Left ventricle myocardium inferior (tissue), 1 donor: ENCODE data around the gene FOXO3B. TPM values are rescaled to one million over a fixed set of nuclear protein-coding genes. Genes with fewer than 3 reads are reported as not detected.
A peak's percentile ranks its signal among the peaks of the same experiment; 100 is the strongest.
"Not testable (repeated sequence)": the region's sequence is repeated elsewhere in the genome, so short reads cannot be mapped to it uniquely, and the experiment has no call there.

Experiments
- DNase-seq: peaks from one replicate; pipeline ENCODE4 v3.0.0-alpha.2; 2020
- H3K27ac ChIP-seq: fragments of 200-600 bp; replicated peaks from 2 replicates; pipeline ENCODE4 v1.8.0; 2021
- H3K27me3 ChIP-seq: fragments of 200-600 bp; 2 replicates; pipeline ENCODE4 v1.8.0; 2021; ENCODE audit warnings: low read depth
- H3K36me3 ChIP-seq: fragments of 200-600 bp; 2 replicates; pipeline ENCODE4 v1.8.0; 2021
- H3K4me1 ChIP-seq: fragments of 200-600 bp; 2 replicates; pipeline ENCODE4 v1.8.0; 2021
- H3K4me3 ChIP-seq: fragments of 200-600 bp; 2 replicates; pipeline ENCODE4 v1.8.0; 2021; ENCODE audit warnings: mild to moderate bottlenecking, moderate library complexity
- H3K9me3 ChIP-seq: fragments of 200-600 bp; replicated peaks from 2 replicates; pipeline ENCODE4 v1.8.0; 2021
- CTCF ChIP-seq: fragments of 200-600 bp; IDR thresholded peaks from 2 replicates; pipeline ENCODE4 v1.8.0; 2021; ENCODE audit warnings: antibody characterized with exemption, mild to moderate bottlenecking, borderline replicate concordance
- intact Hi-C: fragments of 100-400 bp; cut with micrococcal nuclease; formaldehyde crosslinking; loops from one replicate; pipeline ENCODE4 v1.11.0; 2022
- long read RNA-seq: library from polyadenylated mRNA; unstranded; transcript quantifications from one replicate; pipeline ENCODE4 v2.0.0, GENCODE V29; 2021
- total RNA-seq: library from RNA; stranded (reverse); fragmentation: NEBNext Ultra II Directional; extraction: Animal tissue kit (Norgen Biotek cat#: 25700); gene quantifications from one replicate; pipeline ENCODE4 v1.2.1, GENCODE V29; 2021
- donor health status: DM: no; HTN: yes; CAD: no; lungs with severe emphysema.

The FOXO3B gene
- total RNA-seq, result 0.88 TPM
- long read RNA-seq, partial matches to known transcripts, result 0 of 4 reads
- long read RNA-seq, other reads (novel, unspliced or antisense), result 0 of 4 reads

GRCh38 chr17:18681767-18682571, at the start of gene FOXO3B:
Gene FOXO3B, minus strand, starts transcription at chr17:18682314. Its CDS starts 663 bp downstream, at chr17:18681651.
- H3K9me3 ChIP-seq, H3K36me3 ChIP-seq, H3K27me3 ChIP-seq, intact Hi-C loops, H3K4me1 ChIP-seq: not testable (repeated sequence)
- peak; percentile 37 for DNase-seq
- peak within 1 kb of the TSS; percentile 66 for H3K4me3 ChIP-seq
- peak within 1 kb of the TSS; percentile 44 for H3K27ac ChIP-seq

DNA sequence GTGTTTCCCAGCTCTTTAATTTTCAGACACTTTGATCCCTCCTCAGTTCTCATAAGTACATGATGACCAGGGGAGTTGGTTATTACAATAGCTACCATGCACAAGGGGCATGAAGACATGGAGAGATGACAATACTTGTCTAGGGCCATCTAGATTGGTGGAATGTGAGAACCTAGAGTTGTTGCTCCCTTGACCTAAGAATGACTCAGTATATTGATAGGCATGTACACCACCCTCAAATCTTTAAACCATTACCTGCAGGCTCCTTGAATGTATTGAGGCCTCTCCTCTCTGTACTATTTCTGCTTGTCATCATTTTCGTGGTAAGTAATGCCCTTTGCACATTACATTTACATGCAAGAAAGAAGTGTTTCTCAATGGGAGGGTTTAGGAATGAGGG, 41.4 kb upstream of the FOXO3B start:
- DNase-seq, H3K4me3 ChIP-seq, intact Hi-C loops, H3K9me3 ChIP-seq, H3K27me3 ChIP-seq, H3K27ac ChIP-seq, H3K36me3 ChIP-seq, H3K4me1 ChIP-seq: not testable (repeated sequence)

- H3K36me3 ChIP-seq, intact Hi-C loops, H3K4me1 ChIP-seq, H3K9me3 ChIP-seq, DNase-seq, H3K27ac ChIP-seq, H3K27me3 ChIP-seq: not testable (repeated sequence)
- H3K4me3 ChIP-seq, result peak overlapping the region; percentile 35
Measured at GRCh38 chr17:18722612-18723011, 40.5 kb upstream of the FOXO3B start.

- DNase-seq, H3K4me1 ChIP-seq, H3K9me3 ChIP-seq, intact Hi-C loops, H3K27me3 ChIP-seq, H3K27ac ChIP-seq, H3K36me3 ChIP-seq: not testable (repeated sequence)
- H3K4me3 ChIP-seq, result peak overlapping the region; percentile 35
Measured at GRCh38 chr17:18721775-18722547, 39.8 kb upstream of the FOXO3B start.

GRCh38 chr17:18719428-18720110, 37.5 kb upstream of the FOXO3B start:
- DNase-seq, H3K27ac ChIP-seq, H3K9me3 ChIP-seq, H3K36me3 ChIP-seq, intact Hi-C loops, H3K4me3 ChIP-seq, H3K4me1 ChIP-seq, H3K27me3 ChIP-seq: not testable (repeated sequence)

- H3K36me3 ChIP-seq, intact Hi-C loops, DNase-seq, H3K4me1 ChIP-seq, H3K27ac ChIP-seq, H3K9me3 ChIP-seq, H3K4me3 ChIP-seq, H3K27me3 ChIP-seq: not testable (repeated sequence)
Measured at GRCh38 chr17:18718643-18719427, 36.7 kb upstream of the FOXO3B start.

DNA sequence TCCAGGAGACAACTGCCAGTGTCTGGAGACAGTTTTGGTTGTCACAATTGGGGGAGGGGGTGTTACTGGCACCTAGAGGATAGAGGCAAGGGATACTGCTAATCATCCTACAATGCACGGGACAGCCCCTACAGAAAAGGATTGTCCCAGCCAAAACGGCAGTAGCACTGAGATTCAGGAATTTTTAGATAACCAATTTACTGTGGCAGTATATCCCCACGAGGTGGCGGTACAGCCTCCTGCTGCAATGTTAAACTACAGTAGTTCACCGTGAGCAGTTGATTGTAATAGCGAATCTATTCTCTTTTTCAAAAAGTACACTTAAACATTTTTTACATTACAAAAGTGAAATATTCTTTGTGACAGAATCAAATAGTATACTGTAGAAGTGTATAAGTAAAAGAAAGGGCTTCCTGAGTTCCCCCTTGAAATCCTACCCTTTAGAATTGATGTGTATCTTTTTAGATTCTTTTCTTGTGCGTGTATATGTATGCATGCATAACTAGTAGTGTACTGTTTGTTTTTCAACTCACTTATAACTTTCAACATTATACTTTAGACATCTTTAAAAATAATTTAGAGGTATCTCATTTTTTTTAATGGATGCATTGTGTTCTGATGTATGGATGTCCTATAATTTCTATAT, 30.4 kb upstream of the FOXO3B start:
- H3K4me1 ChIP-seq, intact Hi-C loops, H3K27ac ChIP-seq, H3K36me3 ChIP-seq, H3K27me3 ChIP-seq, H3K9me3 ChIP-seq, H3K4me3 ChIP-seq: not testable (repeated sequence)
- peak; percentile 72 for TF ChIP-seq CTCF
- DNase-seq, result peak; percentile 62

GRCh38 chr17:18708215-18708614, 26.1 kb upstream of the FOXO3B start:
- H3K27ac ChIP-seq, DNase-seq, intact Hi-C loops, H3K36me3 ChIP-seq, H3K4me1 ChIP-seq, H3K9me3 ChIP-seq, H3K27me3 ChIP-seq, H3K4me3 ChIP-seq: not testable (repeated sequence)

- intact Hi-C loops, result not testable (repeated sequence)
Measured at GRCh38 chr17:18705955-18706354, 23.8 kb upstream of the FOXO3B start.

GRCh38 chr17:18698473-18699103, 16.5 kb upstream of the FOXO3B start:
- intact Hi-C loops, result not testable (repeated sequence)
- H3K27ac ChIP-seq, result peak overlapping the region; percentile 71

More at GRCh38 chr17:18705955-18706354, 23.8 kb upstream of the FOXO3B start:
- not testable (repeated sequence) for H3K4me3 ChIP-seq, H3K36me3 ChIP-seq, H3K27ac ChIP-seq, H3K4me1 ChIP-seq, DNase-seq, H3K27me3 ChIP-seq, H3K9me3 ChIP-seq

DNA sequence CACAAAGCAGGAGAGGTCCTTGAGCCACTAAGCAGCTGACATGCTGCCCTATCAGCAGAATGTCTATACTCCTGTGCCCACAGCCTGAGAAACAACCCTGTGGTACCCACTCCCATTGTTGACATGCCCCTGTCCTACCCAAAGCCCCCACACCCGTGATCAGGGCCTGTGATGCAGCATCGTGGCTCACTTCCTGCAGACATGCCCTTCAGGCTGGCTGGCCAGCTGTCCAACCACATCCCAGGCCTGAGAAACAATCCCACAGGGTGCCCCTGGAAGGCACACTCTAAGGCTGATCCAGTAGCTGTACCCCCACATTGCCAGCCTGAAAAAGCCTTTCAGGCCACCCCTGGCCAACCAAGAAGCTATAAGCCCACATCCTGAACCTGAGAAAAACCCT, 13.0 kb upstream of the FOXO3B start:
- H3K4me3 ChIP-seq, H3K36me3 ChIP-seq, intact Hi-C loops, DNase-seq, H3K9me3 ChIP-seq, H3K4me1 ChIP-seq, H3K27ac ChIP-seq, H3K27me3 ChIP-seq: not testable (repeated sequence)

More at GRCh38 chr17:18698473-18699103, 16.5 kb upstream of the FOXO3B start:
- H3K9me3 ChIP-seq, H3K27me3 ChIP-seq, H3K4me1 ChIP-seq, H3K36me3 ChIP-seq, DNase-seq: not testable (repeated sequence)
- H3K4me3 ChIP-seq, result peak overlapping the region; percentile 72
